GM10248 (cell line): ENCODE measurements around the gene HEATR1.

Experiments
- CTCF ChIA-PET: fragments of 300-600 bp; sonication (Branson Sonifier 250); formaldehyde crosslinking; extraction: SDS; loops from one replicate; lab custom pipeline; 2021; ENCODE audit warnings: antibody characterized with exemption; lab: Yijun Ruan, JAX
- POLR2A ChIA-PET: fragments of 350-650 bp; sonication (Branson Sonifier 250); formaldehyde crosslinking; extraction: SDS; loops from one replicate; lab custom pipeline; 2020; ENCODE audit warnings: antibody characterized with exemption; lab: Yijun Ruan, JAX
- DNase-seq: peaks from one replicate; pipeline ENCODE4 v3.0.0; 2012; ENCODE audit errors: extremely low spot score
- CTCF ChIP-seq: IDR thresholded peaks from 2 replicates; pipeline ENCODE4 v1.5.1; 2012; ENCODE audit warnings: mild to moderate bottlenecking, low read depth; ENCODE audit errors: extremely low read depth, missing control alignments, control extremely low read depth

HEATR1 gene

DNA sequence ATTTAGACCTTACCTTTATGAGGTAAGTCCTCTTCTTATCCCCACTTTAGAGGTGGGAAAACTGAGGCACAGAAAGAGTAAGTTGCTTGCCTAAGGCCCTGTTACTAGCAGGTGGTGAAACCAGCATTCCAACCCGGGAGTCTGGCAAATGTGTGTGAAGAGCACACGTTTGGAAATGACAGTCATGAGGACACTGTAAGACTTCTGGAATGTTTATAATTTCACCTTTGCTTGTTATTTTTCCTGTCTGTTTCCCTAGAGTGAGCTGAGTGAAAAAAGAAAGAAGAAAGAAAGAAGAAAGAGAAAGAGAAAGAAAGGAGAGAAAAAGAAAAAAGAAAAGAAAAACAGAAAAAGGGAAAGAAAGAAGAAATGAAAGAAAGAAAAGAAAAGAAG is 101.7 kb downstream of the HEATR1 start:
- no peak for DNase-seq
- CTCF ChIA-PET, result interaction anchor here (2.5 kb wide), 1 partner anchor 12 kb away, joined by 8 read pairs; no protein-coding TSS in a partner anchor
- POLR2A ChIA-PET, result no interaction called here
- TF ChIP-seq CTCF, result no peak

DNA sequence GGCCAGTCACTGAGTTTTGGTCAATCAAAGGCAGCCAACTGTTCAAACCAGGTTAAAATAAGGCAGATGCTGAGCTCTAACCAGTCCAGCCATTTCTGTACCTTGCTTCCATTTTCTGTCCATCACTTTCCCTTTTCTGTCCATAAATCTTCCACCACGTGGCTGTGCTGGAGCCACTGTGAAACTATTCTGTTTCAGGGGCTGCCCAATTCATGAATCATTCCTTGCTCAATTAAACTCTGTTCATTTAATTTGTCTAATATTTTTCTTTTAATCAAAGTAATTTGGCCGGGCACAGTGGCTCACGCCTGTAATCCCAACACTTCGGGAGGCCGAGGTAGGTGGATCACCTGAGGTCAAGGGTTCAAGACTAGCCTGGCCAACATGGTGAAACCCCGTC is 103.2 kb downstream of the HEATR1 start:
- ChIA-PET POLR2A (no interaction called here), CTCF (interaction anchor here (0.7 to 1.8 kb wide), 2 partner anchors 9 to 13 kb away, joined by 3 to 4 read pairs; no protein-coding TSS in a partner anchor)
- no peak for TF ChIP-seq CTCF
- no peak for DNase-seq
